ENCODE results near the gene MIEN1.

GRCh38 chr17:39752241-39752881 is 22.0 kb upstream of the MIEN1 start:
- TF ChIP-seq CTCF (IDR thresholded peaks at IDR 0.05) = no peak
- no peak for TF ChIP-seq EZH2 (IDR thresholded peaks at IDR 0.05; ENCODE audit: borderline replicate concordance, insufficient read depth, low read depth, low read length, poor library complexity, severe bottlenecking)
